Measurements from ENCODE around the gene PLLP. TPM values are rescaled to one million over a fixed set of nuclear protein-coding genes. Genes with fewer than 3 reads are reported as not detected.

PLLP gene
- total and polyA plus RNA-seq, 11 donors: 2.0 to 14.8 (median 2.8) TPM

DNA sequence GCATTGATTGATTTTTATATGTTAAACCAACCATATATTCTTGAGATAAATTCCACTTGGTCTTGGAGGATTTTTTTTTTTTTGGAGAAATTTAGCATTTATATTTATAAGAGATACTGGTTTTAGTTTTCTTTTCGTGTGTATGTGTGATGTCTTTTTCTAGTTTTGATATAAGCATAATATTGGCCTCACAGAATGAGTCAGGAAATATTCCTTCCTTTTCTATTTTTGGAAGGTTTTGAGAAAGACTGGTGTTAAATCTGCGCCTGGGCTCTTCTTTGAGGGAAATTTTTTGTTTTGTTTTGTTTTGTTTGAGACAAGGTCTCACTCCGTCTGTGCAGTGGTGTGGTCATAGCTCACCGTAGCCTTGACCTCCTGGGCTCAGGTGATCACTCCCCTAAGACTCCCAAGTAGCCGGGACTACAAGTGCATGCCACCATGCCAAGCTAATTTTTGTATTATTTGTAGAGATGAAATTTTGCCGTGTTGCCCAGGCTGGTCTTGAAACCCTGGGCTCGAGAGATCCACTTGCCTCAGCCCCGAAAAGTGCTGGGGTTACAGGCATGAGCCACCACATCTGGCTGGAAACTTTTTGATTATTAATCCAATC lies 45.4 kb upstream of the PLLP start:
- DNase-seq: no peak
- 72 to 77% (median 73%) methylated on average over 8 of the region's 8 CpGs for WGBS, 4 donors
- H3K4me1 ChIP-seq: peaks cover 0 to under 1% (median 0%) of the 10 kb centered on the region in 12 donors
- no peaks in the 10 kb centered on the region for H3K27me3 ChIP-seq
- intact Hi-C loops (cut with DNase I): no loop called here
- TF ChIP-seq, protein P1, sequence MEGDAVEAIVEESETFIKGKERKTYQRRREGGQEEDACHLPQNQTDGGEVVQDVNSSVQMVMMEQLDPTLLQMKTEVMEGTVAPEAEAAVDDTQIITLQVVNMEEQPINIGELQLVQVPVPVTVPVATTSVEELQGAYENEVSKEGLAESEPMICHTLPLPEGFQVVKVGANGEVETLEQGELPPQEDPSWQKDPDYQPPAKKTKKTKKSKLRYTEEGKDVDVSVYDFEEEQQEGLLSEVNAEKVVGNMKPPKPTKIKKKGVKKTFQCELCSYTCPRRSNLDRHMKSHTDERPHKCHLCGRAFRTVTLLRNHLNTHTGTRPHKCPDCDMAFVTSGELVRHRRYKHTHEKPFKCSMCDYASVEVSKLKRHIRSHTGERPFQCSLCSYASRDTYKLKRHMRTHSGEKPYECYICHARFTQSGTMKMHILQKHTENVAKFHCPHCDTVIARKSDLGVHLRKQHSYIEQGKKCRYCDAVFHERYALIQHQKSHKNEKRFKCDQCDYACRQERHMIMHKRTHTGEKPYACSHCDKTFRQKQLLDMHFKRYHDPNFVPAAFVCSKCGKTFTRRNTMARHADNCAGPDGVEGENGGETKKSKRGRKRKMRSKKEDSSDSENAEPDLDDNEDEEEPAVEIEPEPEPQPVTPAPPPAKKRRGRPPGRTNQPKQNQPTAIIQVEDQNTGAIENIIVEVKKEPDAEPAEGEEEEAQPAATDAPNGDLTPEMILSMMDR (IDR thresholded peaks at IDR 0.05): no peak
- TF ChIP-seq POLR2A (IDR thresholded peaks at IDR 0.05): no peak
- no peaks in the 10 kb centered on the region for H3K36me3 ChIP-seq
- H3K9me3 ChIP-seq: peaks cover 0 to 28% (median 2%) of the 10 kb centered on the region in 12 donors
- H3K4me3 ChIP-seq: no peak overlapping the region
- no peak overlapping the region for H3K27ac ChIP-seq
- no peak for ATAC-seq

DNA sequence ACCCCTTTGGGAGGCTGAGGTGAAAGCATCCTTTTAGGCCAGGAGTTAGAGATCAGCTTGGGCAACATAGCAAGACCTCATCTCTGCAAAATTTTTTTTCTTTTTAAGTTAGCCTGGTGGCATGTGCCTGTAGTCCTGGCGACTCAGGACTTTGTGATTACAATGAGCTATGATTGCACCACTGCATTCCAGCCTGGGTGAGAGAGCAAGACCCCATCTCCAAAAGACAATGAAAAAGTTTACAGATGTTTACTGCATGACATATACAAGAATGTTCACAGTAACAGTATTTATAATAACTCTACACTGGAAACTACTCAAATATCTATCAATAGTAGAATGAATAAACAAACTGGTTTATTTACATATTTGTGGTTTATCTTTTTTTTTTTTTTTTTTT lies 41.0 kb upstream of the PLLP start:
- TF ChIP-seq, protein P1 (IDR thresholded peaks at IDR 0.05): no peak
- TF ChIP-seq POLR2A (IDR thresholded peaks at IDR 0.05): no peak
- no peaks in the 10 kb centered on the region for H3K36me3 ChIP-seq
- no peak for ATAC-seq
- H3K27me3 ChIP-seq: no peaks in the 10 kb centered on the region
- intact Hi-C loops (cut with DNase I): no loop called here
- H3K4me1 ChIP-seq: no peaks in the 10 kb centered on the region
- WGBS, 4 donors: 72 to 87% (median 77%) methylated on average over 1 of the region's 1 CpG
- no peak overlapping the region for H3K4me3 ChIP-seq
- peaks cover 0 to 24% (median 0%) of the 10 kb centered on the region in 12 donors for H3K9me3 ChIP-seq
- DNase-seq: no peak
- no peak overlapping the region for H3K27ac ChIP-seq

DNA sequence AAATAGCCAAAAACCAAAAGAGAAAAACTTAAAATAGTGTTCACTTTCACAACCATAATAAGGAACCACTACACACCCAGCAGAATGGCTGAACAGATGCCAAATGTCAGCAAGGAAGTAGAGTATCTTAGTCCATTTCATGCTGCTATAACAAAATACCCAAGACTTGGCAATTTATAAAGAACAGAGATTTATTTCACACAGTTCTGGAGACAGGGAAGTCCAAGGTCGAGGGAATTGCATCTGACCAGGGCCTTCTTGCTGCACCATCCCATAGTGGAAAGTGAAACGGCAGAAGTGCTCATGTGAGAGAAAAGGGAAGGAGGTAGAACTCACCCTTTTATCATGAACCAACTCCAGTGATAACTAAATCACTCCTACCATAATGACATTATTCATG lies 40.3 kb upstream of the PLLP start:
- H3K27me3 ChIP-seq: no peaks in the 10 kb centered on the region
- no peak overlapping the region for H3K4me3 ChIP-seq
- H3K4me1 ChIP-seq: no peaks in the 10 kb centered on the region
- ATAC-seq (no peak), DNase-seq (no peak)
- no peak overlapping the region for H3K27ac ChIP-seq
- H3K9me3 ChIP-seq: peaks cover 0 to 24% (median 0%) of the 10 kb centered on the region in 12 donors
- no peaks in the 10 kb centered on the region for H3K36me3 ChIP-seq
- WGBS, 4 donors: 61 to 67% (median 63%) methylated on average over 2 of the region's 2 CpGs
- no peak for TF ChIP-seq POLR2A (IDR thresholded peaks at IDR 0.05)
- TF ChIP-seq, protein P1 (IDR thresholded peaks at IDR 0.05): no peak
- intact Hi-C loops (cut with DNase I): no loop called here

DNA sequence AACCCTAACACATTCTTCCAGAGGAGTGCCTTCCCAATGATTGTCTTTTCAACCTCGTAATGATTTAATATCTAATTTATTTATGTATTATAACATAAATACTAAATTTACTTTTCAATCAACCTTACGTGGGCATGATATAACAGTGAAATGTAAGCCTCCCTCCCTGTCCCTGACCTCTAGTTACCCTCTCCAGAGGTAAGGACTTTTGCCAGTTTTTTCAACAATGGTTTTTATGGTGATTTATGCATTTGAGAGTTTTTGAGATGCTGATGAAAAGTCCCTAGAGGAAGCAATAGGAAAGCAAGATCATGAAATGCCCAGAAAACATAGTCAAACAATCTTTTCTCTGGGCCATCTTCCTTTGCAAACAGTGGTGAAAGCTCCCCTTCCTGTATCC lies 35.2 kb upstream of the PLLP start:
- intact Hi-C loops (cut with DNase I): loop anchor here in 4 of 10 donors (5.0 to 10.0 kb wide), 3 partner anchors 48 to 55 kb away; partner anchors contain the start of gene CX3CL1 (in 2 of the 4)

More for the DNA sequence above, 35.2 kb upstream of the PLLP start:
- Histone ChIP-seq H3K27me3 (no peaks in the 10 kb centered on the region), H3K4me3 (no peak overlapping the region), H3K36me3 (no peaks in the 10 kb centered on the region), H3K9me3 (peaks cover 0 to 3% (median 0%) of the 10 kb centered on the region in 12 donors), H3K4me1 (peaks cover 0 to 37% (median 27%) of the 10 kb centered on the region in 12 donors), H3K27ac (no peak overlapping the region)
- DNase-seq: no peak
- no peak for ATAC-seq
- WGBS, 4 donors: 68 to 75% (median 70%) methylated on average over 2 of the region's 2 CpGs
- TF ChIP-seq, protein P1 (IDR thresholded peaks at IDR 0.05): no peak
- TF ChIP-seq POLR2A (IDR thresholded peaks at IDR 0.05): no peak
